ENCODE data around the gene JPH3.

JPH3 gene

GRCh38 chr16:87653234-87653633 lies 50.9 kb downstream of the JPH3 start:
- DNase-seq (ENCODE audit: low read depth in 2 of 2), result no peak

GRCh38 chr16:87654826-87655225 lies 52.5 kb downstream of the JPH3 start:
- no peak for DNase-seq (ENCODE audit: low read depth in 2 of 2)

- DNase-seq (ENCODE audit: low read depth in 2 of 2), result no peak
Measured at GRCh38 chr16:87656328-87656727, 54.0 kb downstream of the JPH3 start.

- no peak for DNase-seq (ENCODE audit: low read depth in 2 of 2)
Measured at GRCh38 chr16:87657621-87658192, 55.4 kb downstream of the JPH3 start.

- no peak for DNase-seq (ENCODE audit: low read depth in 2 of 2)
Measured at GRCh38 chr16:87658564-87659225, 56.4 kb downstream of the JPH3 start.

GRCh38 chr16:87661561-87661960 lies 59.3 kb downstream of the JPH3 start:
- no peak for DNase-seq (ENCODE audit: low read depth in 2 of 2)

- no peak for DNase-seq (ENCODE audit: low read depth in 2 of 2)
Measured at GRCh38 chr16:87662254-87663204, 60.2 kb downstream of the JPH3 start.

- no peak for DNase-seq (ENCODE audit: low read depth in 2 of 2)
Measured at GRCh38 chr16:87664792-87665191, 62.5 kb downstream of the JPH3 start.

- DNase-seq (ENCODE audit: low read depth in 2 of 2), result no peak
Measured at GRCh38 chr16:87665193-87665592, 62.9 kb downstream of the JPH3 start.

- no peak for DNase-seq (ENCODE audit: low read depth in 2 of 2)
Measured at GRCh38 chr16:87666919-87667318, 64.6 kb downstream of the JPH3 start.

GRCh38 chr16:87667443-87667842 lies 65.1 kb downstream of the JPH3 start:
- no peak for DNase-seq (ENCODE audit: low read depth in 2 of 2)

GRCh38 chr16:87667946-87668345 lies 65.6 kb downstream of the JPH3 start:
- DNase-seq (ENCODE audit: low read depth in 2 of 2), result no peak

GRCh38 chr16:87669672-87670071 lies 67.4 kb downstream of the JPH3 start:
- no peak for DNase-seq (ENCODE audit: low read depth in 2 of 2)

- DNase-seq (ENCODE audit: low read depth in 2 of 2), result no peak
Measured at GRCh38 chr16:87671221-87671620, 68.9 kb downstream of the JPH3 start.

- no peak for DNase-seq (ENCODE audit: low read depth in 2 of 2)
Measured at GRCh38 chr16:87671715-87672270, 69.5 kb downstream of the JPH3 start.

- DNase-seq (ENCODE audit: low read depth in 2 of 2), result no peak
Measured at GRCh38 chr16:87674419-87674818, 72.1 kb downstream of the JPH3 start.

- DNase-seq (ENCODE audit: low read depth in 2 of 2), result no peak
Measured at GRCh38 chr16:87675111-87675719, 72.9 kb downstream of the JPH3 start.

- no peak for DNase-seq (ENCODE audit: low read depth in 2 of 2)
Measured at GRCh38 chr16:87677830-87678229, 75.5 kb downstream of the JPH3 start.

GRCh38 chr16:87678618-87679017 lies 76.3 kb downstream of the JPH3 start:
- no peak for DNase-seq (ENCODE audit: low read depth in 2 of 2)

- no peak for DNase-seq (ENCODE audit: low read depth in 2 of 2)
Measured at GRCh38 chr16:87679593-87680271, 77.4 kb downstream of the JPH3 start.

GRCh38 chr16:87680272-87680644 lies 78.0 kb downstream of the JPH3 start:
- DNase-seq (ENCODE audit: low read depth in 2 of 2), result no peak

All from stimulated activated CD8-positive, alpha-beta memory T cell treated with anti-CD3 and anti-CD28 coated beads, Interleukin-7, amount 100 ng/mL, for 4 hours (primary cell).